ENCODE data around the gene HERPUD2.

HERPUD2 gene

GRCh38 chr7:35694784-35695472, at the start of gene HERPUD2:
Gene HERPUD2, minus strand, starts transcription at chr7:35695135. Its CDS starts 805 bp downstream, at chr7:35694330.
- TF ChIP-seq CTCF (IDR thresholded peaks at IDR 0.05; ENCODE audit: insufficient read depth, low read depth, low read length, missing control alignments): no peak
- peak within 1 kb of the TSS; percentile 90 for H3K4me3 ChIP-seq (ENCODE audit: low read length)
- DNase-seq (ENCODE audit: low read depth): peak; percentile 95

GRCh38 chr7:35738889-35739288, 44.0 kb upstream of the HERPUD2 start:
- no peak for TF ChIP-seq CTCF (IDR thresholded peaks at IDR 0.05; ENCODE audit: insufficient read depth, low read depth, low read length, missing control alignments)
- DNase-seq (ENCODE audit: low read depth): no peak
- no peak overlapping the region for H3K4me3 ChIP-seq (ENCODE audit: low read length)

- peak; percentile 96 for DNase-seq (ENCODE audit: low read depth)
- TF ChIP-seq CTCF (IDR thresholded peaks at IDR 0.05; ENCODE audit: insufficient read depth, low read depth, low read length, missing control alignments): no peak
- H3K4me3 ChIP-seq (ENCODE audit: low read length): no peak overlapping the region
Observed at GRCh38 chr7:35736725-35737124, 41.8 kb upstream of the HERPUD2 start.

- TF ChIP-seq CTCF (IDR thresholded peaks at IDR 0.05; ENCODE audit: insufficient read depth, low read depth, low read length, missing control alignments): no peak
- no peak overlapping the region for H3K4me3 ChIP-seq (ENCODE audit: low read length)
- no peak for DNase-seq (ENCODE audit: low read depth)
Observed at GRCh38 chr7:35735396-35735795, 40.5 kb upstream of the HERPUD2 start.

GRCh38 chr7:35734001-35734483, 39.1 kb upstream of the HERPUD2 start:
- no peak for DNase-seq (ENCODE audit: low read depth)
- no peak overlapping the region for H3K4me3 ChIP-seq (ENCODE audit: low read length)
- no peak for TF ChIP-seq CTCF (IDR thresholded peaks at IDR 0.05; ENCODE audit: insufficient read depth, low read depth, low read length, missing control alignments)

- no peak overlapping the region for H3K4me3 ChIP-seq (ENCODE audit: low read length)
- no peak for TF ChIP-seq CTCF (IDR thresholded peaks at IDR 0.05; ENCODE audit: insufficient read depth, low read depth, low read length, missing control alignments)
- DNase-seq (ENCODE audit: low read depth): no peak
Observed at GRCh38 chr7:35731349-35731748, 36.4 kb upstream of the HERPUD2 start.
